MM.1S (cell line): ENCODE data around the gene CTNNBIP1.
"Not testable (repeated sequence)": the region's sequence is repeated elsewhere in the genome, so short reads cannot be mapped to it uniquely, and the experiment has no call there.

ENCODE experiments used
- DNase-seq: peaks from one replicate; pipeline ENCODE4 v3.0.0-alpha.2; 2015
- H2AFZ ChIP-seq: fragments of 300-600 bp; sonication (generic); 2 replicates; pipeline ENCODE4 v1.6.0; 2016; ENCODE audit warnings: antibody characterized with exemption, low read length
- H3F3A ChIP-seq: fragments of 300-600 bp; sonication (generic); 2 replicates; pipeline ENCODE4 v1.6.1; 2016; ENCODE audit warnings: mild to moderate bottlenecking, antibody characterized with exemption, low read length, moderate library complexity, mixed read lengths; ENCODE audit not compliant: insufficient read depth
- H3K27ac ChIP-seq: fragments of 300-600 bp; sonication (generic); 2 replicates; pipeline ENCODE4 v1.5.1; 2016; ENCODE audit warnings: mild to moderate bottlenecking, low read length
- H3K27me3 ChIP-seq: fragments of 300-600 bp; sonication (generic); replicated peaks from 2 replicates; pipeline ENCODE4 v1.6.0; 2016; ENCODE audit warnings: low read length; ENCODE audit not compliant: insufficient read depth
- H3K36me3 ChIP-seq: fragments of 300-600 bp; sonication (generic); replicated peaks from 2 replicates; pipeline ENCODE4 v1.6.1; 2016; ENCODE audit warnings: mild to moderate bottlenecking, low read length, mixed read lengths; ENCODE audit not compliant: insufficient read depth
- H3K4me1 ChIP-seq: fragments of 300-600 bp; sonication (generic); 2 replicates; pipeline ENCODE4 v1.6.1; 2016; ENCODE audit warnings: low read length, mixed read lengths
- H3K4me2 ChIP-seq: fragments of 300-600 bp; sonication (generic); 2 replicates; pipeline ENCODE4 v1.6.0; 2016; ENCODE audit warnings: low read depth, low read length
- H3K4me3 ChIP-seq: fragments of 300-600 bp; sonication (generic); 2 replicates; pipeline ENCODE4 v1.5.1; 2016; ENCODE audit warnings: low read length, mixed read lengths
- H3K79me2 ChIP-seq: fragments of 300-600 bp; sonication (generic); 2 replicates; pipeline ENCODE4 v1.6.1; 2016; ENCODE audit warnings: mixed run types, low read length, mixed read lengths
- H3K9ac ChIP-seq: fragments of 300-600 bp; sonication (generic); 2 replicates; pipeline ENCODE4 v1.6.1; 2016; ENCODE audit warnings: low read length, mixed read lengths
- H3K9me2 ChIP-seq: fragments of 300-600 bp; sonication (generic); replicated peaks from 2 replicates; pipeline ENCODE4 v1.6.1; 2016; ENCODE audit warnings: mild to moderate bottlenecking, low read length, mixed read lengths; ENCODE audit not compliant: insufficient read depth
- H3K9me3 ChIP-seq: fragments of 300-600 bp; sonication (generic); replicated peaks from 2 replicates; pipeline ENCODE4 v1.6.1; 2016; ENCODE audit warnings: mild to moderate bottlenecking, low read length, mixed read lengths; ENCODE audit not compliant: insufficient read depth
- H4K20me1 ChIP-seq: fragments of 300-600 bp; sonication (generic); 2 replicates; pipeline ENCODE4 v1.6.1; 2016; ENCODE audit warnings: mild to moderate bottlenecking, low read length, moderate library complexity, mixed read lengths; ENCODE audit not compliant: insufficient read depth
- CTCF ChIP-seq: fragments of 300-600 bp; sonication (generic); IDR thresholded peaks from 2 replicates; pipeline ENCODE4 v1.5.1; 2016; ENCODE audit warnings: antibody characterized with exemption, low read length, mixed read lengths
- EZH2 ChIP-seq: fragments of 300-600 bp; sonication (generic); optimal IDR thresholded peaks from 2 replicates; pipeline ENCODE3; 2017; ENCODE audit warnings: low read depth, mild to moderate bottlenecking, antibody characterized with exemption, low read length, mixed read lengths
- EZH2phosphoT487 ChIP-seq: fragments of 300-600 bp; sonication (generic); IDR thresholded peaks from 2 replicates; pipeline ENCODE4 v1.6.1; 2018; ENCODE audit warnings: antibody characterized with exemption, low read length

Gene CTNNBIP1

GRCh38 chr1:9805006-9805508 is 105.0 kb downstream of the CTNNBIP1 start:
- peaks cover 2% of the 10 kb centered on the region; the same call in 1 of the 2 replicates for H3K4me1 ChIP-seq
- no peaks in the 10 kb centered on the region for H3K36me3 ChIP-seq
- no peaks in the 10 kb centered on the region for H3K9me2 ChIP-seq
- H2AFZ ChIP-seq = no peak overlapping the region
- H3K79me2 ChIP-seq = peaks cover 85% of the 10 kb centered on the region
- no peaks in the 10 kb centered on the region for H4K20me1 ChIP-seq
- H3K4me2 ChIP-seq = no peak overlapping the region
- H3F3A ChIP-seq = peaks cover 2% of the 10 kb centered on the region; the same call in 1 of the 2 replicates
- TF ChIP-seq EZH2phosphoT487 (no peak), CTCF (no peak), EZH2 (no peak)
- no peak for DNase-seq
- no peak overlapping the region for H3K9ac ChIP-seq
- no peaks in the 10 kb centered on the region for H3K27me3 ChIP-seq
- no peak overlapping the region for H3K4me3 ChIP-seq
- H3K9me3 ChIP-seq = no peaks in the 10 kb centered on the region
- H3K27ac ChIP-seq = no peak overlapping the region

- not testable (repeated sequence) for H3K27me3 ChIP-seq, H3K9me3 ChIP-seq, H3K36me3 ChIP-seq, H3K27ac ChIP-seq, H3K4me2 ChIP-seq, H3K4me1 ChIP-seq, H3K9me2 ChIP-seq, H3K4me3 ChIP-seq, H2AFZ ChIP-seq, H3K9ac ChIP-seq, H4K20me1 ChIP-seq, H3F3A ChIP-seq, DNase-seq
- H3K79me2 ChIP-seq = peaks cover 87% of the 10 kb centered on the region
Measured at GRCh38 chr1:9803003-9803918, 106.8 kb downstream of the CTNNBIP1 start.

DNA sequence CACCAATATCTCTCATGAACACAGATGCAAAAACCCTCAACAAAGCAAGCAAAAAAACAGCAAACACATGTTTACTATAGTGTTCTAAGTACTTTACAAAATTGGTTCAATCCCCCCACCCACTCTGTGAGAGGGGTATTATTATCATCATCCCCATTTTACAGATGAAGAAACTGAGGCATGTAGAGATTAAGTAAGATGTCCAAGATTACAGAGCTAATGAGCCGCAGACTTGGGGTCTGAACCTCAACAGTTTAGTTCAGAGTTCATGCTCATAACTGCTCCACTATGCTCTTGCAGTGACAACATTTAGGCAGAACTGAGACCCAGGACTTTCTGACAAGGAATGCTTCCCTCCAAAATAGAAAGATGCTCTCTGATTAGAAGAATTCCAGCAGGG is 108.2 kb downstream of the CTNNBIP1 start:
- Histone ChIP-seq H3K79me2 (peaks cover 86% of the 10 kb centered on the region), H3K27ac (no peak overlapping the region), H2AFZ (no peak overlapping the region), H3F3A (peaks cover 4% of the 10 kb centered on the region; the same call in 1 of the 2 replicates), H3K4me1 (peaks cover 4% of the 10 kb centered on the region; the same call in 1 of the 2 replicates), H4K20me1 (no peaks in the 10 kb centered on the region), H3K36me3 (no peaks in the 10 kb centered on the region), H3K9ac (no peak overlapping the region), H3K4me2 (no peak overlapping the region), H3K4me3 (no peak overlapping the region), H3K27me3 (no peaks in the 10 kb centered on the region), H3K9me2 (no peaks in the 10 kb centered on the region), H3K9me3 (no peaks in the 10 kb centered on the region)
- DNase-seq = no peak
- TF ChIP-seq CTCF (no peak), EZH2 (no peak), EZH2phosphoT487 (no peak)
